Mononuclear cell (primary cell): ENCODE measurements around the gene ZCCHC17. TPM values are rescaled to one million over a fixed set of nuclear protein-coding genes. Genes with fewer than 3 reads are reported as not detected.

Experiments used
- H3K27me3 ChIP-seq: 2 replicates; pipeline ENCODE4 v1.6.0; 2011; ENCODE audit warnings: low read length, control low read depth; ENCODE audit not compliant: insufficient read depth
- H3K4me1 ChIP-seq: 2 replicates; pipeline ENCODE4 v1.5.1; 2011; ENCODE audit warnings: mild to moderate bottlenecking, low read length, control low read depth; ENCODE audit not compliant: insufficient read depth
- H3K4me3 ChIP-seq: 2 replicates; pipeline ENCODE4 v1.5.1; 2011; ENCODE audit warnings: mild to moderate bottlenecking, low read length, moderate library complexity
- H3K9me3 ChIP-seq: 2 replicates; pipeline ENCODE4 v1.5.1; 2011; ENCODE audit warnings: low read depth, mild to moderate bottlenecking, control low read depth, low read length
- total RNA-seq: library from RNA; depleted of rRNA; stranded (reverse); fragments of >200 nt; gene quantifications from one replicate; pipeline ENCODE4 v1.2.3, GENCODE V29; 2012

Gene ZCCHC17
- total RNA-seq, 1 donor = 9.1 TPM

- no peaks in the 10 kb centered on the region for H3K27me3 ChIP-seq
- peaks cover 11% of the 10 kb centered on the region for H3K4me1 ChIP-seq
- H3K4me3 ChIP-seq = no peak overlapping the region
- no peaks in the 10 kb centered on the region for H3K9me3 ChIP-seq
These were observed 74.5 kb downstream of the ZCCHC17 start for GRCh38 chr1:31371121-31371959.

- no peaks in the 10 kb centered on the region for H3K27me3 ChIP-seq
- no peak overlapping the region for H3K4me3 ChIP-seq
- H3K4me1 ChIP-seq = peaks cover 11% of the 10 kb centered on the region
- no peaks in the 10 kb centered on the region for H3K9me3 ChIP-seq
These were observed 75.2 kb downstream of the ZCCHC17 start for GRCh38 chr1:31372051-31372450.

- Histone ChIP-seq H3K4me1 (peaks cover 11% of the 10 kb centered on the region), H3K27me3 (no peaks in the 10 kb centered on the region), H3K9me3 (no peaks in the 10 kb centered on the region), H3K4me3 (no peak overlapping the region)
These were observed 75.9 kb downstream of the ZCCHC17 start for GRCh38 chr1:31372751-31373055.

- no peaks in the 10 kb centered on the region for H3K27me3 ChIP-seq
- peak within 1 kb of the TSS; percentile 10 for H3K4me3 ChIP-seq
- H3K4me1 ChIP-seq = peaks cover 11% of the 10 kb centered on the region
- H3K9me3 ChIP-seq = no peaks in the 10 kb centered on the region
These were observed 76.4 kb downstream of the ZCCHC17 start, which contains the start of gene FABP3 for GRCh38 chr1:31373056-31373896. TSS of gene FABP3 (minus strand) at chr1:31373076. CDS start at chr1:31373014, 62 bp downstream.

GRCh38 chr1:31373897-31374486 is 77.2 kb downstream of the ZCCHC17 start:
- H3K4me3 ChIP-seq = no peak overlapping the region
- no peaks in the 10 kb centered on the region for H3K27me3 ChIP-seq
- H3K9me3 ChIP-seq = no peaks in the 10 kb centered on the region
- peaks cover 11% of the 10 kb centered on the region for H3K4me1 ChIP-seq

- H3K27me3 ChIP-seq = no peaks in the 10 kb centered on the region
- no peaks in the 10 kb centered on the region for H3K9me3 ChIP-seq
- no peak overlapping the region for H3K4me3 ChIP-seq
- H3K4me1 ChIP-seq = peaks cover 11% of the 10 kb centered on the region
These were observed 77.8 kb downstream of the ZCCHC17 start for GRCh38 chr1:31374511-31375196.

GRCh38 chr1:31376375-31377134 is 79.7 kb downstream of the ZCCHC17 start:
- no peaks in the 10 kb centered on the region for H3K9me3 ChIP-seq
- H3K4me3 ChIP-seq = no peak overlapping the region
- H3K27me3 ChIP-seq = no peaks in the 10 kb centered on the region
- H3K4me1 ChIP-seq = peaks cover 11% of the 10 kb centered on the region

GRCh38 chr1:31377364-31377863 is 80.6 kb downstream of the ZCCHC17 start:
- Histone ChIP-seq H3K4me3 (no peak overlapping the region), H3K27me3 (no peaks in the 10 kb centered on the region), H3K9me3 (no peaks in the 10 kb centered on the region), H3K4me1 (peaks cover 11% of the 10 kb centered on the region)

GRCh38 chr1:31378001-31378400 is 81.2 kb downstream of the ZCCHC17 start:
- Histone ChIP-seq H3K4me1 (peaks cover 5% of the 10 kb centered on the region), H3K9me3 (no peaks in the 10 kb centered on the region), H3K27me3 (no peaks in the 10 kb centered on the region), H3K4me3 (no peak overlapping the region)

GRCh38 chr1:31380181-31380580 is 83.3 kb downstream of the ZCCHC17 start:
- Histone ChIP-seq H3K9me3 (no peaks in the 10 kb centered on the region), H3K4me3 (no peak overlapping the region), H3K4me1 (no peaks in the 10 kb centered on the region), H3K27me3 (no peaks in the 10 kb centered on the region)

GRCh38 chr1:31381394-31382294 is 84.8 kb downstream of the ZCCHC17 start:
- H3K4me3 ChIP-seq = no peak overlapping the region
- no peaks in the 10 kb centered on the region for H3K9me3 ChIP-seq
- no peaks in the 10 kb centered on the region for H3K4me1 ChIP-seq
- no peaks in the 10 kb centered on the region for H3K27me3 ChIP-seq

GRCh38 chr1:31382379-31382989 is 85.7 kb downstream of the ZCCHC17 start:
- H3K4me3 ChIP-seq = no peak overlapping the region
- H3K4me1 ChIP-seq = no peaks in the 10 kb centered on the region
- no peaks in the 10 kb centered on the region for H3K27me3 ChIP-seq
- H3K9me3 ChIP-seq = no peaks in the 10 kb centered on the region

- H3K27me3 ChIP-seq = no peaks in the 10 kb centered on the region
- H3K4me1 ChIP-seq = no peaks in the 10 kb centered on the region
- H3K4me3 ChIP-seq = no peak overlapping the region
- no peaks in the 10 kb centered on the region for H3K9me3 ChIP-seq
These were observed 87.1 kb downstream of the ZCCHC17 start for GRCh38 chr1:31383967-31384366.
